Measurements from ENCODE around the gene CA6.
A peak's percentile ranks its signal among the peaks of the same experiment; 100 is the strongest.

The CA6 gene

DNA sequence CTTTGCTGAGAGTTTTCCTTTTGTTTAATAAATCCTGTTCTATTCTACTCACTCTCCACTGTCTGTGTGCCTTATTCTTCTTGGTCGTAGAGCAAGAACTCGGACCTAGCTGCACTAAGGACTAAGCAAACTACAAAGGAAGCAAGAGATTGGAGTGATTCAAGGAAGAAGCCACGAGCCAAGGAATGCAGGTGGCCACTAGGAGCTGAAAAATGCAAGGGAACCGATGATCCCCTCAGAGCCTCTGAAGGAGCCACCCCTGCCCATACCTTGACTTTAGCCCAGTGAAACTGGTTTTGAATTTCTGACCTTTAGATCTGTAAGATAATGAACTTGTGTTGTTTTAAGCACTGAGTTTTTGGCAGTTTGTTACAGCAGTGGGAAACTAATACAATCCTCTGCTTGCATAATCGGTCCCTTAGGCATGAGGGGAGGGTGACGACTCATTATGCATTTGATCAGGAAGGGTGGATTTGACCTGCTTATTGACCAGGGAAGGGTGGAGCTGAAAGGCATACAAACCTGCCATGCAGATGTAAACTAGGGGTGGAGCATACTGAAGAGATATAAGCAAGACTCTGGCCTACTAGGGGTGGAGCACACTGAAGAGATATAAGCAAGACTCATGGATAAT is 6.2 kb upstream of the CA6 start:
- TF ChIP-seq ZFP30 (CRISPR knock-in tag; IDR thresholded peaks at IDR 0.05) (no peak), OSR1 (CRISPR knock-in tag; IDR thresholded peaks at IDR 0.05) (no peak), SNAI2 (CRISPR knock-in tag; IDR thresholded peaks at IDR 0.05) (no peak), PPARA (CRISPR knock-in tag; IDR thresholded peaks at IDR 0.05; ENCODE audit: borderline replicate concordance) (no peak), ZC3H10 (CRISPR knock-in tag; IDR thresholded peaks at IDR 0.05) (no peak), ARNTL (CRISPR knock-in tag; IDR thresholded peaks at IDR 0.05; ENCODE audit: borderline replicate concordance, low read depth) (no peak), ZNF565 (CRISPR knock-in tag; conservative IDR thresholded peaks at IDR 0.05; ENCODE audit: low read depth) (no peak)
- TF ChIP-seq, protein P1, sequence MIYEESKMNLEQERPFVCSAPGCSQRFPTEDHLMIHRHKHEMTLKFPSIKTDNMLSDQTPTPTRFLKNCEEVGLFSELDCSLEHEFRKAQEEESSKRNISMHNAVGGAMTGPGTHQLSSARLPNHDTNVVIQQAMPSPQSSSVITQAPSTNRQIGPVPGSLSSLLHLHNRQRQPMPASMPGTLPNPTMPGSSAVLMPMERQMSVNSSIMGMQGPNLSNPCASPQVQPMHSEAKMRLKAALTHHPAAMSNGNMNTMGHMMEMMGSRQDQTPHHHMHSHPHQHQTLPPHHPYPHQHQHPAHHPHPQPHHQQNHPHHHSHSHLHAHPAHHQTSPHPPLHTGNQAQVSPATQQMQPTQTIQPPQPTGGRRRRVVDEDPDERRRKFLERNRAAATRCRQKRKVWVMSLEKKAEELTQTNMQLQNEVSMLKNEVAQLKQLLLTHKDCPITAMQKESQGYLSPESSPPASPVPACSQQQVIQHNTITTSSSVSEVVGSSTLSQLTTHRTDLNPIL (CRISPR knock-in tag; IDR thresholded peaks at IDR 0.05; ENCODE audit: low read depth), result no peak
- ATAC-seq, result no peak

DNA sequence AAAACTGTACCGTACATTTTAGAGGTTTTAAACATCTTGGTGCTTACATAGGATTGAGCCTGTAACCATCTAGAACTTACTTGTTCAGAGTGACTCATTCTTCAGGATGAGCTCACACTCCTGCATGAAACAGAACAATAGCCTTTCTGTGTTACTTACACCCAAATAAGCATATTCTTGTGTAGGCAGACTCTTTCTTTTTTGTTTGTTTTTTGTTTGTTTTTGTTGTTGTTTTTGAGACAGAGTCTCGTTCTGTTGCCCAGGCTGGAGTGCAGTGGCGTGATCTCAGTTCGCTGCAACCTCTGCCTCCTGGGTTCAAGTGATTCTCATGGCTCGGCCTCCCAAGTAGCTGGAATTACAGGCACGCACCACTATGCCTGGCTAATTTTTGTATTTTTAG is 3.8 kb upstream of the CA6 start:
- TF ChIP-seq, protein P2, sequence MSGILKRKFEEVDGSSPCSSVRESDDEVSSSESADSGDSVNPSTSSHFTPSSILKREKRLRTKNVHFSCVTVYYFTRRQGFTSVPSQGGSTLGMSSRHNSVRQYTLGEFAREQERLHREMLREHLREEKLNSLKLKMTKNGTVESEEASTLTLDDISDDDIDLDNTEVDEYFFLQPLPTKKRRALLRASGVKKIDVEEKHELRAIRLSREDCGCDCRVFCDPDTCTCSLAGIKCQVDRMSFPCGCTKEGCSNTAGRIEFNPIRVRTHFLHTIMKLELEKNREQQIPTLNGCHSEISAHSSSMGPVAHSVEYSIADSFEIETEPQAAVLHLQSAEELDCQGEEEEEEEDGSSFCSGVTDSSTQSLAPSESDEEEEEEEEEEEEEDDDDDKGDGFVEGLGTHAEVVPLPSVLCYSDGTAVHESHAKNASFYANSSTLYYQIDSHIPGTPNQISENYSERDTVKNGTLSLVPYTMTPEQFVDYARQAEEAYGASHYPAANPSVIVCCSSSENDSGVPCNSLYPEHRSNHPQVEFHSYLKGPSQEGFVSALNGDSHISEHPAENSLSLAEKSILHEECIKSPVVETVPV (CRISPR knock-in tag; IDR thresholded peaks at IDR 0.05), result no peak
- no peak for TF ChIP-seq ZC3H10 (CRISPR knock-in tag; IDR thresholded peaks at IDR 0.05)
- TF ChIP-seq ZFP3 (CRISPR knock-in tag; IDR thresholded peaks at IDR 0.05), result no peak
- no peak for TF ChIP-seq TOX (CRISPR knock-in tag; IDR thresholded peaks at IDR 0.05; ENCODE audit: borderline replicate concordance)
- no peak for TF ChIP-seq ZNF8 (CRISPR knock-in tag; IDR thresholded peaks at IDR 0.05)
- TF ChIP-seq ZNF70 (CRISPR knock-in tag; IDR thresholded peaks at IDR 0.05), result no peak
- TF ChIP-seq, protein P3, sequence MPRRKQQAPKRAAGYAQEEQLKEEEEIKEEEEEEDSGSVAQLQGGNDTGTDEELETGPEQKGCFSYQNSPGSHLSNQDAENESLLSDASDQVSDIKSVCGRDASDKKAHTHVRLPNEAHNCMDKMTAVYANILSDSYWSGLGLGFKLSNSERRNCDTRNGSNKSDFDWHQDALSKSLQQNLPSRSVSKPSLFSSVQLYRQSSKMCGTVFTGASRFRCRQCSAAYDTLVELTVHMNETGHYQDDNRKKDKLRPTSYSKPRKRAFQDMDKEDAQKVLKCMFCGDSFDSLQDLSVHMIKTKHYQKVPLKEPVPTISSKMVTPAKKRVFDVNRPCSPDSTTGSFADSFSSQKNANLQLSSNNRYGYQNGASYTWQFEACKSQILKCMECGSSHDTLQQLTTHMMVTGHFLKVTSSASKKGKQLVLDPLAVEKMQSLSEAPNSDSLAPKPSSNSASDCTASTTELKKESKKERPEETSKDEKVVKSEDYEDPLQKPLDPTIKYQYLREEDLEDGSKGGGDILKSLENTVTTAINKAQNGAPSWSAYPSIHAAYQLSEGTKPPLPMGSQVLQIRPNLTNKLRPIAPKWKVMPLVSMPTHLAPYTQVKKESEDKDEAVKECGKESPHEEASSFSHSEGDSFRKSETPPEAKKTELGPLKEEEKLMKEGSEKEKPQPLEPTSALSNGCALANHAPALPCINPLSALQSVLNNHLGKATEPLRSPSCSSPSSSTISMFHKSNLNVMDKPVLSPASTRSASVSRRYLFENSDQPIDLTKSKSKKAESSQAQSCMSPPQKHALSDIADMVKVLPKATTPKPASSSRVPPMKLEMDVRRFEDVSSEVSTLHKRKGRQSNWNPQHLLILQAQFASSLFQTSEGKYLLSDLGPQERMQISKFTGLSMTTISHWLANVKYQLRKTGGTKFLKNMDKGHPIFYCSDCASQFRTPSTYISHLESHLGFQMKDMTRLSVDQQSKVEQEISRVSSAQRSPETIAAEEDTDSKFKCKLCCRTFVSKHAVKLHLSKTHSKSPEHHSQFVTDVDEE (CRISPR knock-in tag; IDR thresholded peaks at IDR 0.05), result no peak
- no peak for TF ChIP-seq CSDC2 (CRISPR knock-in tag; IDR thresholded peaks at IDR 0.05)
- TF ChIP-seq, protein P1 (CRISPR knock-in tag; IDR thresholded peaks at IDR 0.05; ENCODE audit: low read depth), result no peak
- no peak for TF ChIP-seq TCF4 (CRISPR knock-in tag; IDR thresholded peaks at IDR 0.05; ENCODE audit: borderline replicate concordance)
- ATAC-seq, result peak; percentile 93

DNA sequence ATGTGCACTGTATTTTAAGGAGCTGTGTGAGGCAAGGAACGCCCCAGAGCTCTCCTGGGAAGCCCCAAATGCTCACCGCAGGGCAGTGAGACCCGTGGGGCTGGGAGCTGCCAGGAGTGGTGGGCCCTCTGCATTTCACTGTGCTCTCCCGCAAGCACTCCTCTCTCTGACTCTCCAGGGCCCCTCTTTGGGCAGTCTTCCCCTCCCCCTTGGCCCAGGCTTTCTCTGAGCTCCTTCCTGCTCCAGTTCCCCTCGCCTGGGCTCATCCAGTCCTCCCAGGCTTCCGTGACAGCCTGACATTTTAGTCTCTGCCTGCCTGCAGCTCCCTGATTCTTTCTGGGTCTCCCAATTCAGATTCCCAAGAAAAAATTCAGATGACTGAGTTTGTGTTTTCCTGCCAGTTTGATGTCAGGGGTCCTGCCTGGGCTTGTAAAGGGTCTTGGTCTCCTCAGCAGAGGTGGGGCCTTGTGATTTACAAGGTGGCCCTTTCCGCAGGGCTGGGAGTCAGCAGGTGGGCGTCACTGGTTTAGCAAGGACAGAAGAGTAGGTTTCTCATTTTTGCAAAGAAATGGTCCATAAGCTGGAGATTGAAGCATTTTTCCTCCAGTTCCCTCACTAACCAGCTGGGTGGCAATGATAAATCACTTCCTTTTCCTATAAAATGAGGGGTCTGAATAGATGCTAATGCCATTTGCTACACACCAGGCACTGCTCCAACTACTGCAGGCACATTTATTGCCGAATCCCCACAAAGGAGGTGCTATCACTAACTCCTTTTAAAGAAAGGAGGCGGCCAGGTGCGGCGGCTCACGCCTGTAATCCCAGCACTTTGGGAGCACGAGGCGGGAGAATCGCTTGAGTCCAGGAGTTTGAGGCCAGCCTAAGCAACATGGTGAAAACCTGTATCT is 1.9 kb upstream of the CA6 start:
- TF ChIP-seq TOX (CRISPR knock-in tag; IDR thresholded peaks at IDR 0.05; ENCODE audit: borderline replicate concordance), result no peak
- TF ChIP-seq SNAI2 (CRISPR knock-in tag; IDR thresholded peaks at IDR 0.05), result no peak
- no peak for TF ChIP-seq ARNTL (CRISPR knock-in tag; IDR thresholded peaks at IDR 0.05; ENCODE audit: borderline replicate concordance, low read depth)
- no peak for TF ChIP-seq BACH2 (CRISPR knock-in tag; IDR thresholded peaks at IDR 0.05; ENCODE audit: borderline replicate concordance)
- no peak for TF ChIP-seq GLIS3 (CRISPR knock-in tag; IDR thresholded peaks at IDR 0.05)
- TF ChIP-seq, protein P4, sequence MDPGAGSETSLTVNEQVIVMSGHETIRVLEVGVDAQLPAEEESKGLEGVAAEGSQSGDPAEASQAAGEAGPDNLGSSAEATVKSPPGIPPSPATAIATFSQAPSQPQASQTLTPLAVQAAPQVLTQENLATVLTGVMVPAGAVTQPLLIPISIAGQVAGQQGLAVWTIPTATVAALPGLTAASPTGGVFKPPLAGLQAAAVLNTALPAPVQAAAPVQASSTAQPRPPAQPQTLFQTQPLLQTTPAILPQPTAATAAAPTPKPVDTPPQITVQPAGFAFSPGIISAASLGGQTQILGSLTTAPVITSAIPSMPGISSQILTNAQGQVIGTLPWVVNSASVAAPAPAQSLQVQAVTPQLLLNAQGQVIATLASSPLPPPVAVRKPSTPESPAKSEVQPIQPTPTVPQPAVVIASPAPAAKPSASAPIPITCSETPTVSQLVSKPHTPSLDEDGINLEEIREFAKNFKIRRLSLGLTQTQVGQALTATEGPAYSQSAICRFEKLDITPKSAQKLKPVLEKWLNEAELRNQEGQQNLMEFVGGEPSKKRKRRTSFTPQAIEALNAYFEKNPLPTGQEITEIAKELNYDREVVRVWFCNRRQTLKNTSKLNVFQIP (CRISPR knock-in tag; IDR thresholded peaks at IDR 0.05; ENCODE audit: borderline replicate concordance, low read depth), result no peak
- TF ChIP-seq ISL1 (CRISPR knock-in tag; IDR thresholded peaks at IDR 0.05), result no peak
- no peak for TF ChIP-seq RARB (CRISPR knock-in tag; IDR thresholded peaks at IDR 0.05)
- no peak for ATAC-seq

Data from SK-N-SH treated with all-trans-retinoic acid at 6 μM for 48 hours (cell line).